Esophagus mucosa (tissue), 1 donor: Measurements from ENCODE around the gene RDH13. TPM values are rescaled to one million over a fixed set of nuclear protein-coding genes. Genes with fewer than 3 reads are reported as not detected.
"Not testable (repeated sequence)": the region's sequence is repeated elsewhere in the genome, so short reads cannot be mapped to it uniquely, and the experiment has no call there.

ENCODE experiments used
- ATAC-seq: fragments of 200-7000 bp; cut with Tn5 transposase; one replicate; pipeline ENCODE4 v1.9.1; 2020
- total RNA-seq: library from RNA; stranded (reverse); gene quantifications from one replicate; pipeline ENCODE4 v1.2.4, GENCODE V29; 2023
- donor health status: DM: yes; HTN: yes; CAD: no.

The RDH13 gene
- total RNA-seq, 1 donor from 2014 or later, result 33.7 TPM

DNA sequence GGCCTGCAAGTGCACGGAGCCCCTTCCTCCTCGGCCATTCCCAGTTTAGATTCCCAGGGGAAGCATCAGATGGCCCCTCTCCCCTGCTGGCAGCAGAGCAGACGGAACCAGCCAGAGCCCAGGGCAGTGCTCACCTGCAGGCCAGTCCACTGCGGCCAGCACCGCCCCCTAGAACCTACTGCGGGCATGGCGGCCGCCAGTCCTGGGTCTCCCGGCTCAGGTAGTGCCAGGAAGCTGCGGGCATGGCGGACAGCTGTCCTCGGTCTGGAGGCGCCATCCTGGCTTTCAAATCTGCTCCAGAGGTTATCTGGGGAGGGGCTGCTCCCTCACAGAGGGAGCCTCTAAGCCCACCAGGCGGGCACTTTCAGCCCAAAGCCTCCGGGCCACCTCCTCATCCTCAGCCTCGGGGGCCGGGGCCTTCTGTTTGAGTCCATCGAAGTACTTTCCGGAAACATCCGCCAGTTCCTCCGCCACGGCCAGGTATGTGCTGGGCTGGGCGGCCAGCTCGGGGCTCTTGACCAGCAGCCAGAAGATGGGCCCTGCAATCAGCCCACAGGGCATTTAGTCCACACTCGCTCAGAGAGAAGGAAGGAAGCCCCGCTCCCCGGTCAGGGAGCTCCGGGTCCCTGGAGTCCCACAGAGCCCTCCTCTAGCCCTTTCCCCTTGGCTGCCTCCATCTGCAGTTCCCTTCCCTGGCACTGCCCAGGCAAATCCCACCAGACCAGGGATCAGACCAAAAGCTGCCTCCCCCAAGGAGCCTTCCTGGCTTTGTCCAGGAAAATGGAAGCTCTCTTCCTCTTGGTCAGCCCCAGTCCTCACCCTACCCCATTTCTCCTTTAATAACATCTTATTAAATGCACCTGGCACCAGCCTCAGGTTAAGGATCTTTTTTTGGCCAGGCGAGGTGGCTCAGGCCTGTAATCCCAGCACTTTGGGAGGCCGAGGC, 17.9 kb downstream of the RDH13 start:
- ATAC-seq, result peak; percentile 15

DNA sequence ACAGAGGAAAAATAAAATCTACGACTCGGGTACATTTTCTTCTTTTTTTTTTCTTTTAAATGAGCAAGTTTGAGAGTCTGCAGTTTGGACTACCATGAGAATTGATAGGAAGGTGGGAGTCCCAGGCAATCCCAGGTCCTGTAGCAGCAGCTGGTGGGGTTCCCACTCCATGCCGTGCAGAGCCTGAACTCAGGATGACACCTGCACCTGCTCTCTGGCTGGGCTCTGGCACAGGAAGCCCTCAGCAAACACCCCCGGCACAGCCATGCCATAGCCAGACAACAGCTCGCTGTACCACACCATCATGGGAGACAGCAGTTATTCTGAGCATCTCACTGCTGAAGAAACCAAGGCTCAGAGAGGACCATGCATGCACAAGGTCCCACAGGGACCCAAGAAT, 18.7 kb downstream of the RDH13 start:
- ATAC-seq, result no peak

DNA sequence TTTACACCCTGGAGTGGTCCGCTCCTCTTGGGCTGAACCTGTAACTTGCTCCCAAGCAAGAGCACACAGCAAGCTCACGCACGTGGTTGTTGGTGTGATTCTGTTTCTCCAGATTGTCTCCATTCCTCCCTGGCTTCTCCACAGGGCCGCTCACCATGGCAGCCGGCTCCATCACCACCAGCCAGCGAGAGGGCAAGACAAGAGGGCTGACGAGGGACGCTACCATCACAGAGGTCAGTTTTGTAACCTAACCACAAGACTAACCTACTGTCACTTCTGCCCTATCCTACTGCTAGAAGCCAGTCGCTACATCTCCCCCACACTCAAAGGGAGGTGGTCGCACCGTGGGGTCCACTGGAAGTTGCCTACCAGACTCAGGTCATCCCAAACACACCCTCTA, 20.3 kb downstream of the RDH13 start:
- no peak for ATAC-seq

DNA sequence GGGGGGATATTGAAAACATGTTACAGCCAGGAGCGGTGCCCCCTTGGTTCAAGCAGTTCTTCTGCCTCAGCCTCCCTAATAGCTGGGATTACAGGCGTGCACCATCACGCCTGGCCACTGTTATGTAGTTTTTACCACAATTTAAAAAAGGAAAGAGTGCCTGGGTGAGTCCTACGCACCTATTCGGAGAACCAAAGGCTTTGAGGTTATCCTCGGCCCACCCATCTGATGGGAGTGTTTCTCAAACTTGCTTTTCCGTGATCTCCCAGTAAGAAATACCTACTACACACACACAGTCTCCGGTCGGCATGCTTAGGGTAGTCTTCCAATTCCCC, 20.6 kb downstream of the RDH13 start:
- ATAC-seq, result no peak

DNA sequence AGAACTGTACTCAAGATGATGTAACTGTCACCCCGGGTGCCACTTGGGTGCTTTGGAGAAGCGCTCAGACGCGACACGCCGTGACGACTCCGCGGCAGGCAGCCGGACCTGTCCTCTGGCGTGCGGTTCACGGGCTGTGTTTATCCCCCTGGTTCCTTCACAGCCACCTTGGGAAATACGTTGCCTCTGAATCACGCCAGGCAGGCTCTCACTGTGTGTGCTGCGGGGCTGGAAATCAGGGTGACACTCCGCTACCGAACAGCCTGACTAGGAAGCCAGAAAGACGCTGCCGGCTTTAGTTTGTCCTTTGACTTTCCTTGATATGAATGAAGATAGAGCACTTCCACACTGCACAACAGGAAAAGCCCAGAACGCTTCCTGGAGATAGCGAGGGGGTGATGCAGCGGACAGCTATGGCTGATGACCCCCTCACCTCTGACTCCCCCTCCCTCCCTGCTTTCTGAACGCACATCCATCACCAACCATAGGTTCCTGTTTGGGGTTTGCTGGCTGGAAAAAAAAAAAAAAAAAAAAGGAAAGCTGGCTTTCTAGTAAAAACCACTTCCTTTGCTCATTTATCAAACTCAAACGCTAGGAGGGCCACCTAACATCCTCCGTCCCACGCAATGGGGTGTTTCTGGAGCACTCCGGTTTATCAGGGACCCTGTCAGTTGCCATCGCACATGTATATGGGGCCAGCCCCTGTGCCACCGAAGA, 21.2 kb downstream of the RDH13 start:
- no peak for ATAC-seq

DNA sequence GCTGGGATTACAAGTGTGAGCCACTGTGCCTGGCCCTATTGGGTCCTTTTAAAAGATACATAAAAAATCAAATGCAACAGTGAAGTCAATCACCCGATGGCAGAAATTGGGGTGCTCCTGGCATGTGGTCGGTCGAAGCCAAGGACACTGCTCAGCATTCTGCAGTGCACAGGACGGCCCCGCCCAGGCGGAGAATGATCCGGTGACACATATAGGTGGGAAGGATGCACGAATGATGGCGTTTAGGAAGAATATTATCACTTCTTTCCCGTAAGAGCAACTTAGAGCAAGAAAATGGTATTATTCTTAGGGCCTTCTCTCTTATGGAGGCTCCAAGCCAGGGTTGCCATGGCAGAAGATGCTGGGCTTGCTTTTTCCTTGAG, 21.7 kb downstream of the RDH13 start:
- no peak for ATAC-seq

DNA sequence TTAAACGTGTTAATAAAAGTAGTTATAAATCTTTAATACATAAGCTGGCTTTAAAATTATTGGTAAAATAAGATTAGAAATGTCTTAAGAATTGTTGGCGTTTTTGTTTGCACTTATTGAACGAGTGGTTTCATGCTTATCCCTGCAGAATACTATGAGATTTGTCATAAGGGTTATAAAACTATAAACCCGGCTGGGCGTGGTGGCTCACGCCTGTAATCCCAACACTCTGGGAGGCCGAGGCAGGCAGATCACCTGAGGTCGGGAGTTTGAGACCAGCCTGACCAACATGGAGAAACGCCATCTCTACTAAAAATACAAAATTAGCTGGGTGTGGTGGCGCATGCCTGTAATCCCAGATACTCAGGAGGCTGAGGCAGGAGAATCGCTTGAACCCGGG, 22.3 kb downstream of the RDH13 start:
- not testable (repeated sequence) for ATAC-seq

DNA sequence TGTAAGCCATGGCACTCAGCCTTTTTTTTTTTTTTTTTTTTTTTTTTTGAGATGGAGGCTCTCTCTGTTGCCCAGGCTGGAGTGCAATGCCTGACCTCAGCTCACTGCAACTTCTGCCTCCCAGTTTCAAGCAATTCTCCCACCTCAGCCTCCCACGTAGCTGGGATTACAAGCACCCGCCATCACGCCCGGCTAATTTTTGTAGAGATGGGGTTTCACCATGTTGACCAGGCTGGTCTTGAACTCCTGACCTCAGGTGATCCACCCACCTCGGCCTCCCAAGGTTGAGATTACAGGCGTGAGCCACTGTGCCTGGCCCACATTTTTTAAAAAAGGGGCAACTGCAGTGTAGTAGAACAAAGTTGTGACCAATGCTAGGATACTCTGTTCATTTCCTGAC, 25.3 kb downstream of the RDH13 start:
- not testable (repeated sequence) for ATAC-seq

DNA sequence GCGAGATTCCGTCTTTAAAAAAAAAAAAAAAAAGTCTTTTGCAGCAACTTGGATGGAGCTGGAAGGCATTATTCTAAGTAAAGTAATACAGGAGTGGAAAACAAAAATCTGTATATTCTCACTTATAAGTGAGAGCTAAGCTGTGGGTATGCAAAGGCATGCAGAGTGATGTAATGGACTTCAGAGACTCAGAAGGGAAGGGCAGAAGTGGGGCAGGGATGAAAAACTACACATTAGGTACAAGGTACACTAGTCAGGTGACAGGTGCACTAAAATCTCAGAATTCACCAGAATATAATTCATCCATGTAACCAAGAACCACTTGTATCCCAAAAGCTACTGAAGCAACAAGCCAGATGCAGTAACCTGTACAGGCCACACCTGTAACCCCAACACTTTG, 26.9 kb downstream of the RDH13 start:
- no peak for ATAC-seq

DNA sequence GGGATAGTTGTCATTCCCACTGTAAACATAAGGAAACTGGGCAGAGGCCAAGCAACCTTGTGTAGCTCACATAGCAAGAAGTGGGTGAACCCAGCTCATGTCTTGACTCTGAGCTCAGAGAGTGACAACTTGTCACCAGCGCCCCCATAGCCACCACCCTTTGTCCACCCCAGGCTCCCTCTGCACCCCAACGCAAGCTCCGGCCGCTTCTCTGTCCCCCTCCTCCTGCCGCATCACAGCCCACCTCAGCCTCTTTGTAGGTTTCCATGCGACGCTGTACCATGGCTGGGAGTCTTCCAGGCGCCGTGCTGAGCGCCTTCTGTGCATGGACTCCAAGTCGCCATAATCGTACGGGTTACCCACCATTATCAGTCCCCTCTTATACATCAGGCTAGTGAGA, 28.2 kb downstream of the RDH13 start:
- ATAC-seq, result no peak

DNA sequence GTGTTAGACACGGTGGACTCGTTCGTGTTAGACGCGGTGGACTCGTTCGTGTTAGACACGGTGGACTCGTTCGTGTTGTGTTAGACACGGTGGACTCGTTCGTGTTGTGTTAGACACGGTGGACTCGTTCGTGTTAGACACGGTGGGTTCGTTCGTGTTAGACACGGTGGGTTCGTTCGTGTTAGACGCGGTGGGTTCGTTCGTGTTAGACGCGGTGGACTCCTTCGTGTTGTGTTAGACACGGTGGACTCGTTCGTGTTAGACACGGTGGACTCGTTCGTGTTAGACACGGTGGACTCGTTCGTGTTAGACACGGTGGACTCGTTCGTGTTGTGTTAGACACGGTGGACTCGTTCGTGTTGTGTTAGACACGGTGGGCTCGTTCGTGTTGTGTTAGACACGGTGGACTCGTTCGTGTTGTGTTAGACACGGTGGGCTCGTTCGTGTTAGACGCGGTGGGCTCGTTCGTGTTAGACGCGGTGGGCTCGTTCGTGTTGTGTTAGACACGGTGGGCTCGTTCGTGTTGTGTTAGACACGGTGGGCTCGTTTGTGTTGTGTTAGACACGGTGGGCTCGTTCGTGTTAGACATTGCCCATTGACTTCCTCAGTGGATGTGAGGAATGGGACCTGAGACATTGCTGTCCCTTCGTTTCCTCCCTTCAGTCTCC, 29.8 kb downstream of the RDH13 start:
- not testable (repeated sequence) for ATAC-seq

DNA sequence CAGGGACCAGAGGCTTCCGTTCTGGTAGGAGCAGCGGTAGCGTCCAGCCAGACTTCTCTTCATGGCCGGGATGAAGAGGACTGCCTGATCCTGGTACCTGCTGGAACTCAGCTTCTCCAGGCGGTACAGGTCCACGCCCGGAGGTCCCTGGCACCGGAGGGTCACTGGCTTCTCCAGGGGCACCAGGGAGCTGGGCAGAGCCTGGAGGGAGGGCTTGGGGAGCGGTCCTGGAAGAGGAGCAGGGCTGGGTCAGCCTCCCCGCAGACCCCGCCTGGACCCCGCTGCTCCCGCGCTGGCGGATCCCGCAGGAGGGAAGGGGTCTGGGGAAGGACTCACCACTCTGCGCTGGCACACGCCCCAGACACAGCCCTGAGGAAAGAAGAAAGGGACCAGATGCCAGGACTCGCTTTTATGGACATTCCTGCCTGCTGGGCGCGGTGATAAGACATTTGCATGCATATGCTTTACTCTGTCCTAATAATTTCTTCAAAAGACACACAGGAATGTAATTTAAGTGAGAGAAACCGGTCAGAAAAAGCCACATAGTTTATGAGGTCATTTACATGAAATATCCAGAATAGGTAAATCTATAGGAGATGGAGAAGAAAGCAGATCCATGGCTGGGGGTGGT, 30.7 kb downstream of the RDH13 start:
- ATAC-seq, result no peak

DNA sequence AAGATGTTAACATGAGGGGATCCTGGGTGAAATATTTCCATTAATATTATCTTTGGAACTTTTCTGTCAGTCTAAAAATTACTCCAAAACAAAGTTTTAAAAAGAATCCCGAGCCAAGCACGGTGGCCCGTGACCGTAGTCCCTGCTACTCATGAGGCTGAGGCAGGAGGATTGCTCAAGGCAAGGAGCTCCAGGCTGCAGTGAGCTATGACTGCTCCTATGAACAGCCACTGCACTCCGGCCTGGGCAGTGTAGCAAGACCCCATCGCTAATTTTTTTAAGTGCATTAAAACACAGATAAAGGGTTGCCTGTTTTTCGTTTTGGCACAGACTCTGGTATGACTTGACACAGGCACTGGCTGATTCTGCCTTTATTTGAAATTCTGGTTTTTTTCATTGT, 31.8 kb downstream of the RDH13 start:
- ATAC-seq, result no peak

DNA sequence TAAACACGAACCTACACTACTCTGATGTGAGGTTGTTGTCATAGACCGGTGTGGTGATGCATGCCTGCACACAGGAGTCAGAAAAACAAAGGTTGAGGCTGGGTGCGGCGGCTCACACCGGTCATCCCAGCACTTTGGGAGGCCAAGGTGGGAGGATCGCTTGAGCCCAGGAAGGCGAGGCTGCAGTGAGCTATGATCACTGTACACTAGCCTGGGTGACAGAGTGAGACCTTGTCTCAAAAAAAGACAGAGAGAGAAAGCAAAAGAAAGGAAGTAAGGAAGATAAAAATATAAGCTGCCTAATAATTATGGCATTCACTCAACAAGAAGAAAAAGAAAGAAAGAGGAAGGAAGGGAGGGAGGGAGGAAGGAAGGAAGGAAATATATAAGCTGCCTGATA, 34.2 kb downstream of the RDH13 start:
- no peak for ATAC-seq

DNA sequence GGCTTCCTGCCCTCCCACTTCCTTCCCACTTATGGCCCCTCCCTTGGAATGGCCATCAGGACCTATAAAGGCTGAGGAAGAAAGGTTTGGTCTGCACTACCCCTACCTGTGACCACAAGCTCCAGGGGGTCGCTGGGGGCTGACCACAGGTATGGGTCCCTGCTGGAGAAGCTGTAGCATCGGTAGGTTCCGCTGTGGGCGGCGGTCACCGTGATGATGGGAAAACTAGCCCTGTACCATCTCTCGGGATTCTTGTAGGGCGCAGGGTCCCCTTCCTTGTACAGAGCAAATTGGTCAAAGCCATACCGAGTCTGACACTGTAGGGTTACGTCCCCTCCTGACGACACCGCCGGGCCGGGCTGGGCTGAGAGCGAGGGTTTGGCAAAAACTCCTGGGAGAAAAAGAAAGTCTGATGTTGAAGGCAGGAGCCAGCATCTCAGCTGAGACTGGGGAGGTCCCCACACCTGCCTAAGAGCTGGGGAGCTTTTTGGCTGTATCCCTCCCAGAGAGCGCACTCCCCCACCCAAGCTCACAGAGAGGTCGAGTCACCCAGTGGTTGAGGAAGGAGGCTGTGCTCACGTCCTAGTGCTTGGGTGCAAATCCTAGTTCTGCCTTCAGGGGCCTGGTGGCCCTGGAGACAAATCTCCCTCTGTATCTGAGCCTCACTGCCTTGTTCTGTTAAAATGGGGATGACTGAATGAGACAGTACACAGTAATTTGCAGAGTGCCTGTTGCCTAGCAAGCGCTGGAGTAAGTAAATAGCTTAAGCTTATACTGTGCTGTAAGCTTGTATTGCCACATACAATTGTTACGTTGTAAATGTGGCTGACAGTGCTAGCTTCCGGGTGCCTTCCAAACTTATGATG, 35.2 kb downstream of the RDH13 start:
- ATAC-seq, result peak; percentile 65

DNA sequence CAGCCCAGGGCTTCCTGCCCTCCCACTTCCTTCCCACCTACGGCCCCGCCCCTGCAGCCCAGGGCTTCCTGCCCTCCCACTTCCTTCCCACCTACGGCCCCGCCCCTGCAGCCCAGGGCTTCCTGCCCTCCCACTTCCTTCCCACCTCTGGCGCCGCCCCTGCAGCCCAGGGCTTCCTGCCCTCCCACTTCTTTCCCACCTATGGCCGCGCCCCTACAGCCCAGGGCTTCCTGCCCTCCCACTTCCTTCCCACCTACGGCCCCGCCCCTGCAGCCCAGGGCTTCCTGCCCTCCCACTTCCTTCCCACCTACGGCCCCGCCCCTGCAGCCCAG, 35.8 kb downstream of the RDH13 start:
- ATAC-seq, result not testable (repeated sequence)

DNA sequence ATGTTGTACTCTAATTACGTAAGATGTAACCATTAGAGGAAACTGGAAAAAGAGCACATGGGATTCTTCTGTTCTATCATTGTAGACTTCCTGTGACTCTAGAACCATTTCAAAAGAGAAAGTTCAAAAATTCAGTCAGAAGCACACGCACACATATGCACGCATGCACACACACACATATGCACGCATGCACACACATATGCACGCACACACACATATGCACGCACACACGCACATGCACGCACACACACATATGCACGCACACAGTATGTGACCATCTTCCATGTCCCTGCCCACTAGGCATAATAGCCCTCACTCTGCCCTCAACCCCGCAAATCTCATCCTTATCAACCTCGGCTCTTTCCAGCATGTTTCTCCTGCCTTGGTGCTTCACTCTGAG, 38.8 kb downstream of the RDH13 start:
- ATAC-seq, result no peak

DNA sequence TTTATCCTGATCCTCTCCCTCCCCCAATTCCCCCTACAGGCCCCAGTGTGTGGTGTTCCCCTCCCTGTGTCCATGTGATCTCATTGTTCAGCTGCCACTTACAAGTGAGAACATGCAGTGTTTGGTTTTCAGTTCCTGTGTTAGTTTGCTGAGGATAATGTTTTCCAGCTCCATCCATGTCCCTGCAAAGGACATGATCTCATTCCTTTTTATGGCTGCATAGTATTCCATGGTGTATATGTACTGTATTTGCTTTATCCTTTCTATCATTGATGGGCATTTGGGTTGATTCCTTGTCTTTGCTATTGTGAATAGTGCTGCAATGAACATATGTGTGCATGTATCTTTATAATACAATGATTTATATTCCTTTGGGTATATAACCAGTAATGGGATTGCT, 42.6 kb downstream of the RDH13 start:
- not testable (repeated sequence) for ATAC-seq

DNA sequence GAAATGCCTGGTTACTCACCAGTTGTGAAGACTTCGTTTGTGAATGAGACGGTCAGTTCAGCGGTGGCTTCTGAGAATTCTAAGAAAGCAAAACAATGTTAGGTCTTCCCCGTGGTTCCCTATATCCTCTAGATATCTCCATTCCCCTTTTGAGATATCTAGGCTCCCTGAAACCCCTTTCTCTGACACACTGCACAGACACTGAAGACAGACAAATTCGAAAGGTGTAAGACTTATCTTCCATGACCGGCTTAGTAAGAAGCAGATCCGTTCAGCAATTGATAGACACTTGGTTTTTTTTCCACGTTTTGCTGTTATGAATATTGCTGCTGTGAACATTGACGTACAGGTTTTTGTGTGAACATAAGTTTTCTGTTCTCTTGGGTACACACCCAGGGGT, 44.3 kb downstream of the RDH13 start:
- no peak for ATAC-seq

DNA sequence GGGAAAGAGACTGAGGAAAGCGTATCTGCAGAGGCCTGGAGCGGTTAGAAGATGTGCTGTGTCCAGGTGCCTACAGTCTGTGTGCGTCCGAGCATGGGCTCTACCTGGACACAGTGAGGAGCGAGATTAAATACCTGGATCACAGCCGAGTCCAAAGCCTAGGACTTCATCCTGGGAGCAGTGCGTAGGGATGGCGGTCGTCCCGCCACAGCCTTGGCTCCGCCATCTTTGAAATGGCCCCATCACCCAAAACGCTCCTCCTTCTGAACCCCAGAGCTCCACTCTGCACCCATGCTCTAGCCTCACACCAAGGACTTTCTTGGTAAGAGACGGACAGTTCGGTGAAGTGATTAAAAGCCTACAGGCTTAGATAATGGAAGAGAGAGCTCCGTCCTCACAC, 44.7 kb downstream of the RDH13 start:
- no peak for ATAC-seq

DNA sequence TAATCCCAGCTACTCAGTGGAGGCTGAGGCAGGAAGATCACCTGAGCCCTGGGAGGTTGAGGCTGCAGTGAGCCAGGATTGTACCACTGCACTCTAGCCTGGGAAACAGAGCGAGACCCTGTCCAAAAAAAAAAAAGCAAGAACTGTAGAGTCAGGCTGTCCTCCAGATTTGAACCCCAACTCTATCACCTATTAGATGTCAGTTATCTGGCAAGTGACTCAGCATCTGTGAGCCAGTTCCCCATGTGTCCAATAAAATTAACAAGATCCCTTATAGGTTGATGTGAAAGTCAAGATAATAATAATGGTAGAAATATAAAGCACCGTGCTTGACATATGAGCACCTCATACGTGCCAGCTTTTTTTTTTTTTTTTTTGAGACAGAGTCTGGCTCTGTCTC, 46.9 kb downstream of the RDH13 start:
- ATAC-seq, result no peak

DNA sequence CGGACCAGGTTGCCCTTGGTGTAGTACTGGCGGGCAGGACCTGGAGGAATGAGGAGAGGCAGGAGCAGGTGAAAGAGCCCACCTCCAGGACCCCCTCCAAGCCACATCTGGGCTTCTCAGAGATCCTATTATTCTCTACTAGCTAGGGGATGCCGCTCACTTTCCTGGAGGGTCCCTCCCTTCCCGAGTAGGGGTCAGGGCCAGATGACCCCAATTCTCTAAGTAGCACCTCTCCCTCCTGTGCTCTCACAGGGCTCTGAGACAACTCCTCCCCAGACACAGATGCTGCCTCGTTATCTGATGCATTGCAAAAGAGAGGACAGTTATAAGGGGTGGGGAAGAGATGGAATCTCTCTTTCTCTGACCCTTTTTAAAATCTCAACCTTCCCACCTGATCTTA, 47.8 kb downstream of the RDH13 start:
- ATAC-seq, result no peak
